Measurements from ENCODE around the gene LIN37. TPM values are rescaled to one million over a fixed set of nuclear protein-coding genes. Genes with fewer than 3 reads are reported as not detected.

LIN37 gene
- total RNA-seq, 4 donors from 2014 or later = 7.5 to 12.2 (median 10.0) TPM

GRCh38 chr19:35712567-35713505 lies 35.5 kb upstream of the LIN37 start:
- TF ChIP-seq CTCF (IDR thresholded peaks at IDR 0.05; ENCODE audit: low read depth) = no peak

GRCh38 chr19:35713506-35713850 lies 34.9 kb upstream of the LIN37 start:
- no peak for TF ChIP-seq CTCF (IDR thresholded peaks at IDR 0.05; ENCODE audit: low read depth)

GRCh38 chr19:35713904-35714495 lies 34.4 kb upstream of the LIN37 start:
- no peak for TF ChIP-seq CTCF (IDR thresholded peaks at IDR 0.05; ENCODE audit: low read depth)

GRCh38 chr19:35714601-35715354 lies 33.6 kb upstream of the LIN37 start:
- no peak for TF ChIP-seq CTCF (IDR thresholded peaks at IDR 0.05; ENCODE audit: low read depth)

- TF ChIP-seq CTCF (IDR thresholded peaks at IDR 0.05; ENCODE audit: low read depth) = no peak
These were observed 33.0 kb upstream of the LIN37 start for GRCh38 chr19:35715355-35715809.

GRCh38 chr19:35715981-35716800 lies 32.2 kb upstream of the LIN37 start:
- TF ChIP-seq CTCF (IDR thresholded peaks at IDR 0.05; ENCODE audit: low read depth) = no peak
